Left ventricle myocardium inferior (tissue), 1 donor: ENCODE data around the gene DYNLL1. TPM values are rescaled to one million over a fixed set of nuclear protein-coding genes. Genes with fewer than 3 reads are reported as not detected.

Experiments used
- DNase-seq: peaks from one replicate; pipeline ENCODE4 v3.0.0-alpha.2; 2020
- H3K27ac ChIP-seq: fragments of 200-600 bp; replicated peaks from 2 replicates; pipeline ENCODE4 v1.8.0; 2021
- H3K27me3 ChIP-seq: fragments of 200-600 bp; 2 replicates; pipeline ENCODE4 v1.8.0; 2021; ENCODE audit warnings: low read depth
- H3K36me3 ChIP-seq: fragments of 200-600 bp; 2 replicates; pipeline ENCODE4 v1.8.0; 2021
- H3K4me1 ChIP-seq: fragments of 200-600 bp; 2 replicates; pipeline ENCODE4 v1.8.0; 2021
- H3K4me3 ChIP-seq: fragments of 200-600 bp; 2 replicates; pipeline ENCODE4 v1.8.0; 2021; ENCODE audit warnings: mild to moderate bottlenecking, moderate library complexity
- H3K9me3 ChIP-seq: fragments of 200-600 bp; replicated peaks from 2 replicates; pipeline ENCODE4 v1.8.0; 2021
- intact Hi-C: fragments of 100-400 bp; cut with micrococcal nuclease; formaldehyde crosslinking; loops from one replicate; pipeline ENCODE4 v1.11.0; 2022
- total RNA-seq: library from RNA; stranded (reverse); fragmentation: NEBNext Ultra II Directional; extraction: Animal tissue kit (Norgen Biotek cat#: 25700); gene quantifications from one replicate; pipeline ENCODE4 v1.2.1, GENCODE V29; 2021
- TF ChIP-seq, protein P1 (sequence below): fragments of 200-600 bp; IDR thresholded peaks from 2 replicates; pipeline ENCODE4 v1.8.0; 2021; ENCODE audit warnings: antibody characterized with exemption, mild to moderate bottlenecking, borderline replicate concordance
- donor health status: DM: no; HTN: yes; CAD: no; lungs with severe emphysema.

The DYNLL1 gene
- total RNA-seq, 1 donor from 2014 or later = 175 TPM

DNA sequence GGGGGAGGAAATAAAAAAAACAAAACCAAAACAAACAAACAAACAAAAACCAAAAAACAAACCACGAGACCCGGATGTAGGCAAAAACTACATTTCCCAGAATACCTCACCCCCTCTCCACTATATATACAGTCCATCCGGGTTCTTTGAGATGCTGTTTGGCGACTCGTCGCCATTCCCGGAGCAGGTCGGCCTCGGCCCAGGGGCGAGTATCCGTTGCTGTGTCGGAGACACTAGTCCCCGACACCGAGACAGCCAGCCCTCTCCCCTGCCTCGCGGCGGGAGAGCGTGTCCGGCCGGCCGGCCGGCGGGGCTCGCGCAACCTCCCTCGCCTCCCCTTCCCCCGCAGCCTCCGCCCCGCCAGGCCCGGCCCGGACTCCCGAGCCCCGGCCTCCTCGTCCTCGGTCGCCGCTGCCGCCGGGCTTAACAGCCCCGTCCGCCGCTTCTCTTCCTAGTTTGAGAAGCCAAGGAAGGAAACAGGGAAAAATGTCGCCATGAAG, 38.3 kb downstream of the DYNLL1 start, which contains the start of gene RNF10:
Gene RNF10, plus strand, starts transcription at position 154 of the 500 bp plus-strand sequence. CDS start 456 bp downstream, outside the sequence.
- intact Hi-C loops = no loop called here
- Histone ChIP-seq H3K27ac (peak within 1 kb of the TSS; percentile 96), H3K9me3 (no peaks in the 10 kb centered on the region), H3K4me3 (peak within 1 kb of the TSS; percentile 93), H3K27me3 (no peaks in the 10 kb centered on the region), H3K36me3 (no peaks in the 10 kb centered on the region), H3K4me1 (peaks cover 50% of the 10 kb centered on the region)
- TF ChIP-seq, protein P1, sequence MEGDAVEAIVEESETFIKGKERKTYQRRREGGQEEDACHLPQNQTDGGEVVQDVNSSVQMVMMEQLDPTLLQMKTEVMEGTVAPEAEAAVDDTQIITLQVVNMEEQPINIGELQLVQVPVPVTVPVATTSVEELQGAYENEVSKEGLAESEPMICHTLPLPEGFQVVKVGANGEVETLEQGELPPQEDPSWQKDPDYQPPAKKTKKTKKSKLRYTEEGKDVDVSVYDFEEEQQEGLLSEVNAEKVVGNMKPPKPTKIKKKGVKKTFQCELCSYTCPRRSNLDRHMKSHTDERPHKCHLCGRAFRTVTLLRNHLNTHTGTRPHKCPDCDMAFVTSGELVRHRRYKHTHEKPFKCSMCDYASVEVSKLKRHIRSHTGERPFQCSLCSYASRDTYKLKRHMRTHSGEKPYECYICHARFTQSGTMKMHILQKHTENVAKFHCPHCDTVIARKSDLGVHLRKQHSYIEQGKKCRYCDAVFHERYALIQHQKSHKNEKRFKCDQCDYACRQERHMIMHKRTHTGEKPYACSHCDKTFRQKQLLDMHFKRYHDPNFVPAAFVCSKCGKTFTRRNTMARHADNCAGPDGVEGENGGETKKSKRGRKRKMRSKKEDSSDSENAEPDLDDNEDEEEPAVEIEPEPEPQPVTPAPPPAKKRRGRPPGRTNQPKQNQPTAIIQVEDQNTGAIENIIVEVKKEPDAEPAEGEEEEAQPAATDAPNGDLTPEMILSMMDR = no peak
- DNase-seq = peak; percentile 62

DNA sequence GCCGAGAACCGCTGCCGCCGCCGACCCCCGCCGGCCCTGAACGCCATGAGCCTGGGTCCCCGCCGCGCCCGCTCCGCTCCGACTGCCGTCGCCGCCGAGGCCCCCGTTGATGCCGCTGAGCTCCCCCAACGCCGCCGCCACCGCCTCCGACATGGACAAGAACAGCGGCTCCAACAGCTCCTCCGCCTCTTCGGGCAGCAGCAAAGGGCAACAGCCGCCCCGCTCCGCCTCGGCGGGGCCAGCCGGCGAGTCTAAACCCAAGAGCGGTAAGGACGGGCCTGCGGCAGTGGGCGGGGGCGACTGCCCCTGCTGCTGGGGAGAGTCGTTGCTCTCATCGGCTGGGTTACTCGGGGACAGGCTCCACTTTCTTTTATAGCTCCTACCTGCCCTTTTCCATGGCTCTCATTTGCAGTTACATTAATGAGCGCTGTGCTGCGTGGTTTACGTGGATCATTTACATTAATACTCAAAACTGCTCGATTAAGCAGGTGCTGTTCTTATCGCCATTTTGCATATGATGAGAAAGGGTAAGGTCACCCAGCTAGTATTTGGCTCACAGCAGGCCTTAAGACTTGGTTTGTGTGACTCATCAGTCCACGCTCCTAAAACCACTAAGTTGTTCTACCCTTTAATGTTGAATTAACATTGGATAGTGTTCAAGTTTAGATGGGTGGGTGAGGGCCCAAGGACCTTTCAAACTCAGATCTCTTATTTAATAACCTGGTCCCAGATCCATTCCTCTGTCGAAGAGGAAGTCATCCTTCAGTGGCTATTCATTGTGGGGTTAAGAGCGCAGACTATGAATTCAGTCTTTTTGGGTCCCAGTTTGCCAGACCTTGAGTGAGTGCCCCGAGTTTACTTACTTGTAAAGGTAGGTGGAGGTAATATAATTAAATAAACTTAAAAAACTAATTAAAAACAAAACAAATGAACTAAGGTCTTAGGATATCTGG, 39.1 kb downstream of the DYNLL1 start:
- Histone ChIP-seq H3K27me3 (no peaks in the 10 kb centered on the region), H3K9me3 (no peaks in the 10 kb centered on the region), H3K27ac (peak overlapping the region; percentile 96), H3K36me3 (no peaks in the 10 kb centered on the region), H3K4me1 (peaks cover 58% of the 10 kb centered on the region), H3K4me3 (peak overlapping the region; percentile 93)
- TF ChIP-seq, protein P1 = no peak
- peak; percentile 30 for DNase-seq
- intact Hi-C loops = no loop called here

DNA sequence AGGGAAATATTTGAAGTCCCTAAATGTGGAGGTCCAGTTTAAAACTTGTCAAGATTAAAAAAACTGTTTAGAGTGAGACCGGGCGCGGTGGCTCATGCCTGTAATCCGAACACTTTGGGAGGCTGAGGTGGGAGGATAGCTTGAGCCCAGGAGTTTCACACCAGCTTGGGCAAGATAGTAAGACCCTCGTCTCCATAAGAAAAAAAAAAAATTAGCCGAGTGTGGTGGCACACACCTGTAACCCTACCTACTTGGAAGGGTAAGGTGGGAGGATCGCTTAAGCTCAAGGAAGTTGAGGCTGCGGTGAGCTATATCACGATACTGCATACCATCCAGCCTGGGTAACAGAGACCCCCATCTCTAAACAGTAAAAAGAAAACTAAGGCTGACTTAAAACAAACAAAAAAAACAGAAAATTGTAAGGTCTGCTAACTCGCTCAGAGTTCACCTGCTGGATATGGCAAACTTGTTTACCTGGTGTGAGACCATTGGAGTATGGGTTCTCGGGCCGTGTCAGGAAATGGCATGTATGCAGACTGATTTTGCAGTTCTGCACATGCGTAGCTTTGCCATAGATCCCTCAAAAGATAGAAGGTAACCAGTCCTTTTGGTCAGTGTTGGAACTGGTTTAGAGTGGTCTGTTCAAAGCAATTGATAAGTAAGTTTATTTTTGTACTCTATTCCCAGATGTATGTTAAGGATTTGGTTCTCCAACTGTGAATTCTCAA, 40.3 kb downstream of the DYNLL1 start:
- Histone ChIP-seq H3K4me3 (peak overlapping the region; percentile 93), H3K27ac (peak overlapping the region; percentile 96), H3K9me3 (no peaks in the 10 kb centered on the region), H3K27me3 (no peaks in the 10 kb centered on the region), H3K4me1 (peaks cover 70% of the 10 kb centered on the region), H3K36me3 (no peaks in the 10 kb centered on the region)
- TF ChIP-seq, protein P1 = no peak
- intact Hi-C loops = no loop called here
- no peak for DNase-seq

DNA sequence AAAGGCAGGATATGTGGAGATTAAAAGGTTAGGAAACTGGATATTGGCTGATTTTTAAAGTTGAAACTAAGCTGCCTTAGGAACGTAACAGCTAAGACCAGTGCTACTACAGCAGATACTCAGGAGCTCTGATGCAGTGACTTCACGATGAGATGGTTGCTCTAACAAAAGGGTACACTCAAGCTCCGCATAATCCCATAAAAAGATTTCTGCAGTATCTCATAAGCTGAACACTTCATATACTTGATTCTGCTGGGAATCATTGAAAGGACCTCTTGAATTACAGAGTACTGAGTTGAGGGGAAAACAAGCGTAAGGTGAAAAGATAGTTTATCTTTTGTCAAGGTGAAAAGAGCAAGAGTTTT, 41.9 kb downstream of the DYNLL1 start:
- no peaks in the 10 kb centered on the region for H3K27me3 ChIP-seq
- intact Hi-C loops = no loop called here
- no peaks in the 10 kb centered on the region for H3K9me3 ChIP-seq
- DNase-seq = no peak
- H3K4me1 ChIP-seq = peaks cover 86% of the 10 kb centered on the region
- TF ChIP-seq, protein P1 = no peak
- H3K27ac ChIP-seq = peak overlapping the region; percentile 96
- H3K36me3 ChIP-seq = peaks cover 13% of the 10 kb centered on the region
- peak overlapping the region; percentile 93 for H3K4me3 ChIP-seq

DNA sequence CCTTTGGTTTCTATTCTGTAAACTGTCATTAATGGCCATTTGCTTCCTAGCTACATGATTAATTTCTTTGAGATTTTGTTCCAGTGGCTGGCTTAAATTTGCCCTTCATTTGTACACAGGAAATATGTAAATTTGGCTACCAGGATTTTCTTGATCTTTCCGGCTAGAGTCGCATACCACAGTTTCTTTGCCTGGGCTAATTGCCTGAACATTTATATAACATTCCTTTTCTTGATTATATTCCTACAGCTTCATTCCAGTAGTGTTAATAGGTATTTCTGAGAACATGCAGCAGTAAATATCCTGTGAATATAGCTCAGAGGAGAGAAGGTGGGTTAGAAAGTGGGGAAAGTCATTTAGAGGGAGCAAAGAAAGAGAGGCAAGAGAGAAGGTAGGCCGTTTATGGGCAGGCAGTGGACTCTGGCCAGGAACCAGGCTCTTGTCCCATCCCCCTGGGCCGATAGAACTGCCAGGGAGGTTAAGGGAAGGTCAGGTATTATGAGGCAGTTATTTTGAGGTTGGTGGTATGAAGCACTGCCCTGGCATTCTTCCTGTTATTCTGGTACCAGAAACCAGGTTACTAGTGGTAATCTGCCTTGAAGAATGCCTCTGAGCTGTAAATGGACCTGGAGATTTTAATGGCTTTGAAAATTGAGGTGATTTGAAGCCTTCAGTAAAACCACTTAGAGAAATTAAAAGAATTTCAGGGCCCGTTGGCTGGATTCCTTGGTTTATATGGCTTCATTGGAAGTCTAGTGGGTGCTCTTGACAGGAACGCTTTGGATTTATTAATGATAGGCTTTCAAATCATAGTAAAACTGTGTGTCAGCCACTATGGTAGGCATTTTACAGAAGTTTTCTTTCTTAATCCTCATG, 42.6 kb downstream of the DYNLL1 start:
- no peaks in the 10 kb centered on the region for H3K9me3 ChIP-seq
- H3K4me1 ChIP-seq = peaks cover 93% of the 10 kb centered on the region
- DNase-seq = peak; percentile 73
- H3K36me3 ChIP-seq = peaks cover 13% of the 10 kb centered on the region
- H3K4me3 ChIP-seq = peak overlapping the region; percentile 93
- H3K27ac ChIP-seq = peak overlapping the region; percentile 96
- intact Hi-C loops = no loop called here
- H3K27me3 ChIP-seq = no peaks in the 10 kb centered on the region
- TF ChIP-seq, protein P1 = no peak
